Esophagus (tissue), 2 donors: ENCODE measurements around the gene NAPG. TPM values are rescaled to one million over a fixed set of nuclear protein-coding genes. Genes with fewer than 3 reads are reported as not detected.

ENCODE experiments used
- H3K27ac ChIP-seq, 2 donors: one replicate each; pipeline ENCODE4 v1.5.1; 2013; ENCODE audit warnings: low read depth in 2 of 2, mild to moderate bottlenecking in 2 of 2, inconsistent platforms in 1 of 2, low read length in 1 of 2, moderate library complexity in 1 of 2
- H3K27me3 ChIP-seq, 2 donors: one replicate each; pipeline ENCODE4 v1.6.1; 2013; ENCODE audit warnings: low read length in 2 of 2, control low read depth in 1 of 2, mild to moderate bottlenecking in 1 of 2; ENCODE audit not compliant: insufficient read depth in 2 of 2, control insufficient read depth in 1 of 2
- H3K36me3 ChIP-seq, 2 donors: one replicate each; pipeline ENCODE4 v1.6.1; 2013; ENCODE audit warnings: low read length in 1 of 2; ENCODE audit not compliant: control insufficient read depth in 2 of 2, insufficient read depth in 2 of 2
- H3K4me1 ChIP-seq, 2 donors: one replicate each; pipeline ENCODE4 v1.6.1; 2013; ENCODE audit warnings: low read length in 1 of 2; ENCODE audit not compliant: control insufficient read depth in 2 of 2, insufficient read depth in 2 of 2
- H3K4me3 ChIP-seq, 2 donors: one replicate each; pipeline ENCODE4 v1.5.1; 2013; ENCODE audit warnings: low read length in 2 of 2, mild to moderate bottlenecking in 2 of 2, low read depth in 1 of 2, moderate library complexity in 1 of 2
- H3K9me3 ChIP-seq, 2 donors: one replicate each; pipeline ENCODE4 v1.6.1; 2013; ENCODE audit warnings: mild to moderate bottlenecking in 2 of 2, low read depth in 1 of 2, low read length in 1 of 2, moderate library complexity in 1 of 2; ENCODE audit not compliant: control insufficient read depth in 2 of 2, insufficient read depth in 1 of 2
- WGBS, 2 donors: extraction: QIAGEN DNeasy Blood & Tissue Kit; methylation state at CpG; one replicate each; pipeline ENCODE4 v1.1.7; 2013; 5-methylcytosine and 5-hydroxymethylcytosine counted together
- polyA plus RNA-seq, 2 donors: library from polyadenylated mRNA; stranded (reverse); fragments of 200-250 nt; gene quantifications; one replicate each; pipeline ENCODE4 v1.2.3, GENCODE V29; 2013
- donor health status: healthy with polysubstance abuse.
- donor health status: Bipolar disorder and iron deficiency.

Gene NAPG
- polyA plus RNA-seq, 2 donors, result 12.4 to 13.2 TPM

DNA sequence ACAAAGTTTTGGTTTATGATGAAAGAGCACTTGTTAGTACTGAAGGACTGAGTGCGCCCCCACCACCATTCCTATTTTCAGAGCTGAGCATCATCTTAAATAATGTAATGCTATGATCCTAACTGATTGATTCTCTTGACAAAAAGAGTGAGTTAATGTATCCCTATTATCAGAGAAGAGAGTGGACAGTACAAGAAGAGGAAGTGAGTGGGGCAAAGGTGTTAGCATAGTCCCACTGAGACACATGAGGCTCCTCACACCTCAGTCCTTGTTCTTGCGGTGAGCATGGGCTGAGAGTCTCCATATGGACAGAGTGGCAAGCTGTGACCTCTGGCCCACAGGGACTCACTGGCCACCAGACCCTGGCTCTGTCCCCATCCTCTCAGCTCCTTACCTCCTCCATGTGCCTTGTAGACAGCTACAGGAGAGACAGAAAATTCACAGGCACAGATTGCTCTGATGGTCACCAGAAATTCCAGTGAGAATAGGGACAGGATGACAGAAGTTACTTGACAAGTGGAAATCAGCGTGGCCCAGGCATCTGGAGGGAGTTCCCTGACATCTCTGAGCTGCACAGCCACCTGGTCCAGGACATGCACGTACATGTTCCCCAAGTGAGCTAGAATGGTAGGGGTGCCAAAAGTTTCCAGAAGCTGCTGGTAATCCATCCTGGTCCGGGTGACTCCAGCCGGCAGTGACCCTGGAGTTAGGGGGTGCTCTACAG is 32.6 kb downstream of the NAPG start:
- no peaks in the 10 kb centered on the region for H3K27me3 ChIP-seq

GRCh38 chr18:10558967-10559298 is 33.1 kb downstream of the NAPG start:
- WGBS, 2 donors, result 71 to 73% methylated on average over 4 of the region's 4 CpGs
- peaks cover 5 to 11% of the 10 kb centered on the region in 2 donors for H3K4me1 ChIP-seq
- H3K27me3 ChIP-seq, result no peaks in the 10 kb centered on the region
- H3K4me3 ChIP-seq, result no peak overlapping the region
- H3K27ac ChIP-seq, result no peak overlapping the region
- H3K9me3 ChIP-seq, result no peaks in the 10 kb centered on the region
- peaks cover 6 to 13% of the 10 kb centered on the region in 2 donors for H3K36me3 ChIP-seq

More for the DNA sequence above, 32.6 kb downstream of the NAPG start:
- Histone ChIP-seq H3K27ac (no peak overlapping the region), H3K4me1 (peaks cover 5 to 10% of the 10 kb centered on the region in 2 donors), H3K4me3 (no peak overlapping the region), H3K9me3 (no peaks in the 10 kb centered on the region), H3K36me3 (peaks cover 6 to 13% of the 10 kb centered on the region in 2 donors)
- WGBS, 2 donors, result 63 to 82% methylated on average over 6 of the region's 6 CpGs

DNA sequence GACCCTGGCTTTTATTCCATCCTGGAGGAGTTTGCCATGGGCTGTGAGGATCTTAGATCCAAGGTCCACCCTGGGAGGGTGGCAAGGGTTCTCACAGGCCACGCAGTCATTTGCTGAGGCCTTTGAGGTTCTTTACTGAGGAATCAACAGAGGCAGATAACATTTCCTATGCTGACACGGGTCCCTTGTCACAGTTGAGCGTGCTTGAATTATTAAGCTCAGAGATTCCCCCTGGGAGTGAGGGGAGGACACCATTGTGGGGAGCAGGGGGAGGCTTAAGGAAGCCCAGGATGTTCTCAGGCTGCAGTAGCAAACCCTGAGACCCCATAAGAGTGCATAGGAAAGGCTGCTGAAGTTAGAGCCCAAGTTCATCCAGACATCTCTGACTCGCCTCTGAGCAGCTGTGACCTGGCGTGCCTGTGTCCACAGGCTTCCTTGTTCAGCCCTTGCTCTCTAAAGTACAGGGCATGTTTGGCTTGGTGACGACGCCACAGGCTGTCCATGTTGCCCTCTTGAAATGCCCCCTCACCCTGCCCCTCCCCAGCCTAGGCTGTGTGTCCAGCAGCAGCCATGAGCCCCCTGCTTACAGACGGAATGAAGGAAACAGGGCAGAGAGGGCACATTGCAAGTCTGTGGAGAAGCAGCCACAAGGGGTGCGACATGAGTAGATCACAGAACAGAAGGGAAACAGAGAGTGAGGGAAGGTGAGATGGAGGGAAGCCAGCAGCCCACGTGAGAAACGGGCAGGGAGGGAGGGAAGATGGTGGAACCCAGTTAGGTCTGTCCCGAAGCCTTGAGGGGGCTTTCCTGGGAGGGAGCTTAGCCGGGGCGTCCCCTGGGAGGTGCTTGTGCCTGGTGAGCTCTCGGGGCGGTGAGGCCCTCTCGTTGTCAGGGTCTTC is 34.0 kb downstream of the NAPG start:
- peaks cover under 1 to 8% of the 10 kb centered on the region in 2 donors for H3K36me3 ChIP-seq
- H3K27me3 ChIP-seq, result no peaks in the 10 kb centered on the region
- H3K4me3 ChIP-seq, result peak overlapping the region in 1 of 2 donors; percentile 3
- H3K9me3 ChIP-seq, result no peaks in the 10 kb centered on the region
- WGBS, 2 donors, result 35 to 37% methylated on average over 17 of the region's 17 CpGs
- H3K27ac ChIP-seq, result no peak overlapping the region
- H3K4me1 ChIP-seq, result peaks cover 10 to 13% of the 10 kb centered on the region in 2 donors

- peaks cover 10 to 13% of the 10 kb centered on the region in 2 donors for H3K4me1 ChIP-seq
- 25 to 33% methylated on average over 17 of the region's 17 CpGs for WGBS, 2 donors
- no peaks in the 10 kb centered on the region for H3K9me3 ChIP-seq
- peaks cover 0 to 6% of the 10 kb centered on the region in 2 donors for H3K36me3 ChIP-seq
- H3K27ac ChIP-seq, result no peak overlapping the region
- H3K4me3 ChIP-seq, result peak overlapping the region in 1 of 2 donors; percentile 3
- H3K27me3 ChIP-seq, result no peaks in the 10 kb centered on the region
These were observed 34.7 kb downstream of the NAPG start for GRCh38 chr18:10560452-10561045.

DNA sequence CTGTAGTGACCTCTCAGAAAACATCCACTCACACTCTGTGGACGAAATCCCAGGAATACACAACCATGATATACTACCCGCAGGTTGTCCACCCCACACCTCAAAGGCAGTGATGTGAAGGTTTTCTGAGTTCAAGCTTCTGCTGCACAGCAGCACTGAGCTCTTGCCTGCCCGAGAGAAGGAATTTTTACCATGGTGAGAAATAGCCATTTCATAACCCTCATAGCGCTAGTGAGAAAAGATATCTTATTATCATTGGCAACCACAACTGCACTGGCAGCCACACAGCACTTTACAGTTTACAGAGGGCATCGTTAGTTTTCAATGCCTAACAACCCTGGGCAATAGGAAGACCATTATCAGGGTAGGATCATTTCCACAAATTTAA is 36.9 kb downstream of the NAPG start:
- Histone ChIP-seq H3K27me3 (no peaks in the 10 kb centered on the region), H3K36me3 (no peaks in the 10 kb centered on the region), H3K4me1 (peaks cover 10 to 13% of the 10 kb centered on the region in 2 donors), H3K27ac (no peak overlapping the region), H3K4me3 (no peak overlapping the region), H3K9me3 (no peaks in the 10 kb centered on the region)
- WGBS, 2 donors, result 67% methylated on average over 5 of the region's 5 CpGs

DNA sequence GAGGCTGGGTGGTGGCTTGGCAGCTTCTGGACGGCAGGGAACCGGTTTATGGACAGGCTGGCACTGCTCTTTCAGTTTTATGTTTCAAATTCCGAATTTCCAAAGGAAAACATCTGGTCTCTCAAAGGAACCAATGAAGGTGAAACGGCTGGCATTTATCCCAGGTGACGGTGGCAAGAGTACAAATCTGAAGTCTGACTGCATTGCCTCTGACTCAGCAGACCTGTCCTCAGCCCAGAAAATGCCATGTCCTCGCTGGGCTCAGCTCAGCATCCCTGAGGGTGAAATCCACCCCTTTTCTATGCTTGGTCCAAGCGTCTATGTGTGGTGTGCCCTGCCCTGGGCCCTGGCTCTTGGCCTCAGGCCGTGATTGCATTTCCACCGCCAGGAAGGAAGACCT is 38.1 kb downstream of the NAPG start:
- Histone ChIP-seq H3K4me1 (peaks cover 7 to 8% of the 10 kb centered on the region in 2 donors), H3K27ac (peak overlapping the region in 1 of 2 donors; percentile 61), H3K36me3 (no peaks in the 10 kb centered on the region), H3K9me3 (no peaks in the 10 kb centered on the region), H3K27me3 (no peaks in the 10 kb centered on the region), H3K4me3 (no peak overlapping the region)
- WGBS, 2 donors, result 49 to 65% methylated on average over 9 of the region's 9 CpGs

- WGBS, 2 donors, result 88 to 90% methylated on average over 10 of the region's 10 CpGs
- Histone ChIP-seq H3K9me3 (no peaks in the 10 kb centered on the region), H3K4me1 (peaks cover 4 to 6% of the 10 kb centered on the region in 2 donors), H3K36me3 (no peaks in the 10 kb centered on the region), H3K27ac (no peak overlapping the region), H3K27me3 (no peaks in the 10 kb centered on the region), H3K4me3 (no peak overlapping the region)
These were observed 39.3 kb downstream of the NAPG start for GRCh38 chr18:10564975-10565773.

GRCh38 chr18:10565835-10566234 is 40.0 kb downstream of the NAPG start:
- no peaks in the 10 kb centered on the region for H3K9me3 ChIP-seq
- H3K4me1 ChIP-seq, result peaks cover 4 to 5% of the 10 kb centered on the region in 2 donors
- H3K27me3 ChIP-seq, result no peaks in the 10 kb centered on the region
- H3K4me3 ChIP-seq, result no peak overlapping the region
- H3K27ac ChIP-seq, result no peak overlapping the region
- 86 to 94% methylated on average over 5 of the region's 5 CpGs for WGBS, 2 donors
- no peaks in the 10 kb centered on the region for H3K36me3 ChIP-seq

GRCh38 chr18:10566390-10566789 is 40.6 kb downstream of the NAPG start:
- H3K27ac ChIP-seq, result no peak overlapping the region
- H3K9me3 ChIP-seq, result no peaks in the 10 kb centered on the region
- H3K4me3 ChIP-seq, result no peak overlapping the region
- no peaks in the 10 kb centered on the region for H3K27me3 ChIP-seq
- peaks cover 4 to 5% of the 10 kb centered on the region in 2 donors for H3K4me1 ChIP-seq
- no peaks in the 10 kb centered on the region for H3K36me3 ChIP-seq
- 93 to 95% methylated on average over 3 of the region's 3 CpGs for WGBS, 2 donors
